HG03521 (cell line): Measurements from ENCODE around the gene PRICKLE2.

ENCODE experiments used
- ATAC-seq: cut with Tn5 transposase; IDR thresholded peaks from one replicate; pipeline ENCODE4 v1.9.1; 2021; ENCODE audit warnings: mild to moderate bottlenecking, moderate library complexity; ENCODE audit not compliant: unreplicated experiment

PRICKLE2 gene

DNA sequence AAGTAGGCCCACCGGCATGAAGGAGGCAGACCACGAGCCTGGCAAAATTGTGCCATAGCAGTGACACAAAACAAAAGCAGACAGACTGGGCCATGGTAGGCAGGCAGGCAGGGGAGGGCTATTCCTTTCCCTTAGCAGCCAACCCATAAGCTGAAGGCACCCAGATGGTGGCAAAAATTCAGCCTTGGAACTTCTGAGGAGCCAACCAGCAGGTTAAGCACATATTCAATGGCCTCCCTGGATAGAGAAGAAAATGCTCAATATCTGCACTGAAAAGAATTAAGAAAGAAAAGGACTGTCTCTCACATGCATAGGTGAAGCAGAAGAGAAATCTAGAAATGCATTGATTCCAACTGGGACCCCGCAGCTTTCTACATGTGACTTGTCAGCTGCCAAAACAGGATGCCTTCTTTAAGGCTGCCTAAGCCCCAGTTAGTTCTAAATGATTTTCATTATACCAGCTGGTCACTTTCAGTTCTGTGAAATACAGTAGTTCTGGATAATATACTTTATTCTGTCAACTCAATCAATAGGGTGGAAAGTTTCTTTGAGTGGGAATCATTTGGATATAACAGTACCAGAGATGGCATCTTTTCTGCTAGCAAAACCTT lies 2.7 kb downstream of the PRICKLE2 start:
- no peak for ATAC-seq

DNA sequence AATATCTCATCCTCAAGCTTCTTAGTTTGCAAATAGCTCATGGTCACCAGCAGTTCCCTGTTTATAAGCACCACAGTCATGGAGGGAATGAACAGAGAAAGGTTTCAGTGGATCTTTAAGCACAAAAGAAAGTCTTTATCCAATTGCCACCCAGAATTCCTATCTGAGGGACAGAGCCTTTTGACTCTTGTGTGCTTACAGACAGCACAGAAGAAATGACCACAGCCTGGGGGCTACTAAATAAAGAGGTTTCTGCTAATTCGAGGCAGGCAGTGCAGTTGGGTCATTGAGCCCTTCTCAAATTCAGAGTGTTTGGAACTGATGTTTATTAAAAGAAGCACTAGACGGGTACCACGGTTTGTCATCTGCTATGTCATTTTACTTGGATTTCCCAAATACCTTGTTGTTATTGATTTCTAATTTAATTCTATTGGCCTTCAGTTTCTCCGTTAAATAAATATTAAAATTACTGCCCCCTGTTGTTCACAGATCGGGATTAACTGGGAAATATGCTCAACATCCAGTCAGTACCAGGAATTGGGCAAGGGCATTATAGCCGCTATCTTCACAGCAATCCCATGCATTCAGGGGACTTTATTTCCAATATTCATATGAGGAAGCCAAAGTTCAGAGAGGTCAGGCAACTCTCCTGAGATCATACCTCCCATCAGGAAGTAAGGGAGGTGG lies 3.6 kb downstream of the PRICKLE2 start:
- no peak for ATAC-seq

DNA sequence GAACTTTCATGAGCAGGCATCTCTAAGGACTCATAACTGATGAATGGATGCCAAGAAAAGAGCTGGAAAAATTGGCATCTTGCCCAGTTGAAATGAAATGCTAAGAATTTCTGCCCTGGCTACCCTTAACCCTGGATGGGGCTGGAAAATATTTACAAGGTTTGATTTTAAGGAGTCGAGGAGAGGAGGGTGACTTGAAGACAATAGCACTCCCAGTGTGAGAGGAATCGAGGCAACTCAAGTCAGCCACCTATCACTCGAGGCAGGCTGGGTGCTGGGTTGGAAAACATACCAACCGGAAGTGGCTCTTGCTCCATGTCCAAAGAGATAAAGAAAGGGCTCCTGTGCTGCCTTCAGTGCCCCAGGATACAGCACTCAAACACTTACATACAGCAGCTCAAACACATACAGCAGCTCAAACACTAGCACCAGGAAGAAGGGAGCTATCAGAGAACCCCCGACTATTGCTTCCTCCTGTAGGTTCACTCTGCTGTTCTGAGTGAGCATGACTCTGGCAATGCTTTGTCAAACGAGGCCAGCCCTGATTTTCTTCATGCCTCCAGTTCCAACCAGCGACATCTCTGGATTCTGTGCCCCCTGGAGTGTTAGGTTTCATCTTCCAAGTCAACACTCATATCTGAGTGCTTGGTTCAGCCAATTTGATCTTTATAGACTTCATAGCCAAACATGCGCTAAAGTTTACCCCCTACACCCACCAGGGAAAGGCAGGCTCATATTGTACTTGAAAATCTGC lies 4.9 kb downstream of the PRICKLE2 start:
- no peak for ATAC-seq

DNA sequence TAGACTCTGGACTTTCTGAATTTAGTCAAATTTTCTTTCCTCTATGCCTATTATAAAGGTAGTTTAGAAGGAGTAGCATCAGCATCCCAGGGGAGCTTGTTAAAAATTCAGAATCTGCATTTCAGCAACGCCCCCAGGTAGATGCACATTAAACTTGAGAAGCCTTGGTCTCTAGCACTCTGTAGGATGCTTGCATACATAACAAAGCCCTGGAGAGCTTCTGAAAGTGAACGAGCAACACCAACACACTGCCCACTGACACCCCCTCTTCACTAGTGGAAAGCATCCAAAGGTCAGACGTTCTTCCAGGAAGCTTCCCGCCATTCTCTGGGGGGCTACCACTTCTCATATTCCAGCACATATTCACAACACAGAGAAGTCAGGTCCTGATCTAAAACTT lies 6.5 kb downstream of the PRICKLE2 start:
- no peak for ATAC-seq

DNA sequence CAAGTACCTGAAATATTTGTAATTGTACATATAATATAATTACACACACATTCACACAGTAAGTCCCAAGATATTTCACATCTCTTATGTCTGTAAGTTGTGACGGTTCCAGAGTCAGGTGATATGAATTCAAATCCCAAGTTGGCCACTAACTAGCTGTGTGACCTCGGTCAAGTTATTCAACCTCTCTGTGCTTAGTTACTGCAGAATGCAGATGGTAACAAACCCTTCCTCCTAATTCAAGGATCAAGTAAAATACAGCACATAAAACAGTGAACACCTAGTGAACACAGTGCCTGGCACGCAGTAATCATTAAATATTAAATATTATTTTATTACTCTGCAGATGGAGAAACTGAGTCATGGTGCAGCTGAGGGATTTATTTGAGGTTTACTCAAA lies 6.9 kb downstream of the PRICKLE2 start:
- no peak for ATAC-seq

DNA sequence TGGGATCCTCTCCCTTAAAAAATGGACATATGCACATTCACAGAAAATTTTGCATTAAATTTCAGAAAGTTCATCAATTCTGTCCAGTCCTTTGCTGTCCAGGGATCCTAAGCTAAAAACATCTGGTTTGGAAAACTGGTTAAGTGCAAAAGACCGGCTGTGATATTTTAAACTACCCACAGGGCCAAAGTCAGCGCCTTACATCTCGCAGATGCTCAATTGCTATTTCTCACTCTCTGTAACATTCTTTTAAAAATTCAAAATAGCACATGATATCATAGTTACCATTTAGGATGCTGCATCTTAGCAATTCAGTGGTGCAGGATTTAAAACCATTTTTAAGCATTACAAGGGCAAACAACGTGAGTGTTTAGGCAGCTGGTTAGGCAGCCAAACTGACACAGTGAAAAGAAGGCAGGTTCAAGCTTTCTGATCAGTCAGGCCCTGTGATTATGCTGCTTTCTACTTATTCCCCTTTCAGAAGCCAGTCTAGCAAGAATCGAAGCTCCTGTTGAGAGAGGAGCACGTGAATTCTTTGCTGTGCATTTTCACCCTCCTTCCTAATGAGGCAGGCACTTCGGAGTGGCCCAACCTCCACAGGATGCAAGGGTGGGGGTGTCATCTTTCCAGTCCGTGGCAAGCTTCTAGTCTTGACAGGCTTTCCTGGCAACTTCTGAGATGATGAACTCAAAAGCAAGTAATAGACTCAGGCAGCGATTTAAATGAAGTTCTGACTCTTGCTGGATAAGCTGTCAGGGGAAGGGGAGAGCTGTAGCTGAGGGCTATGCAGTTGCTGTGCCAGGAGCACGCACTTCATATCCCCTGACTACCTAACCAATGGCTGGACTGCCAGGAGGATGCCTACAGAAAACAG lies 8.8 kb downstream of the PRICKLE2 start:
- no peak for ATAC-seq

DNA sequence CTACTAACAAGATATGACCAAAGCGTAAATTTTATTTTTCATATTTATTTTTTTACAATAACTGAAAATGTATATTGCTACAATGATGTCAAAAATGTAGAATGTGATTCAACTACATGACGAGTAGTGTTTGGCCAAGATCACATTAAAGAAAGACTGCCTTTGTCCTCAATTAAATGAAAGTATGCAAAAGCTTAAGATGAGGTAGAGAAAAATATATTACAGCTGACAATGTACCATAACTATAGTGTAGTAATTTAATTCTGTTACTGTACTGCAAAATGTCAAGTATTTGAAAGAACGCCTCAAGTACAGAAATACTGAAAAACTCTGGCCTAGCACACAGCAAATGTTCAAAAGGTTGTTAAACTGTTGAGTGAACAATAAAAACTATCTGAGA lies 9.7 kb downstream of the PRICKLE2 start:
- ATAC-seq = no peak

DNA sequence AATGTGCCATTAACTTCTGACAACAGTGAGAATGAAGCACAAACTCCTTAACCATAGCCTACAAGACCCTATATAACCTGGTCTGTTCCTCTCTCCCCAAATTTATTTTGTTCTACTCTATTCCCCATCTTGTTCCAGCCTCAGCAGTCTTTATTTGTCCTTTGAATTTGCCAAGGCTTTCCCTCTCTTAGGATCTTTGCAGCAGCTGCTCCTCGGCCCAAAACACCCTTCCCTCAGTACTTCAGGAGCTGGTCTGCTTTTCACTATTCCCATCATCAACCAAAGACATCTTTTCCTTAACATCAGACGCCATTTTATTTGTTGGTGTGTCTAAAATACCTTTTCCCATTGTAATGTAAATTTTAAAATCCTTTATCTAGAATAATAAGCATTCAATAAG lies 10.2 kb downstream of the PRICKLE2 start:
- no peak for ATAC-seq

DNA sequence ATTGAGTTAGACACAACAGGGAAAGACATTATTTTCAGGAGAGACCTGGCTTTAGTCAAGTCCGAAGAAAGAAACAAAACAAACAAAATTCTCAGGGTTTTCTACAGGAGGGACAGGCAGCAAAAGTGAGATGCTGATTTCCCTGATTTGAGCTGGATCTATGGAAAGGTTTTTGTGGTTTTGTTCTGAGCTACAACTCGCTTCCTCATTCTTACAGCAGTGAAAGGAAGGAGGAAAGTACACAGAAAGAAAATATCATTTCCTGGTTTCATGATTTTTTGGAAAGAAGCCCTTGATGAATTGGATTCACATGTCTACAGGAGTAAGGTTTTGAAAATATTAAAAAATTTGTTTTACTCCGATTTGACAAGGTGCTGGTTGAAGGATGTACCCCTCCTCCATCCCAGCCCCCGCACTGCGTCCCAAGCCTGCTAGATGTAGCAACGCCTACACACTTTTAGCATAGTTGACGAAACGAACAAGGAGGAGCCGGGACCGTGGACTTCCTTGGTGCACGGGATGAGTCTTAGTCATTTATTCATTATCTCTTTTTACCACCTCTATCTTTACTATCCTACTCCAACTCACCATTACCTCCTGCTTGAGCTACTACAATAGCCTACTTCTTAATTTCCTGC lies 10.8 kb downstream of the PRICKLE2 start:
- no peak for ATAC-seq

DNA sequence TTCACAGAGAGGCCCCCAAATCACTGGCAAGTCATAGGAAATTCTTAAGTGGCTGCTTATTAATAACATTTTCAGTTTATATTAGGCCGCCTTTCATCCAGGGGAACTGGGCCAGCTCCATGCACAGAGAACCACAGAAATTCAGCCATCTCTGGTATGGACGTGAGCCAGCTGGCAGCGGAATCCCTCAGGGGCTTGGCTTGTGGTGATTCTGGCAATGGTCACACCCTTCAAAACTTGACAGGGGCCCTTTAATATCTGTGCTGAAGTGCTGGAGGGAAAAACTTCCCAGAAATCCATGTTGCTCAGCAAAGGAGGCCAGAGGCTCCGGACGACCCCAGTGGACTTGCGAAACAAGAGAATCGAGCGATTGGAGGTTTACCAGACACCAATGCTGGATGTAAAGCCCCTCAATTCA lies 11.3 kb downstream of the PRICKLE2 start:
- ATAC-seq = no peak

DNA sequence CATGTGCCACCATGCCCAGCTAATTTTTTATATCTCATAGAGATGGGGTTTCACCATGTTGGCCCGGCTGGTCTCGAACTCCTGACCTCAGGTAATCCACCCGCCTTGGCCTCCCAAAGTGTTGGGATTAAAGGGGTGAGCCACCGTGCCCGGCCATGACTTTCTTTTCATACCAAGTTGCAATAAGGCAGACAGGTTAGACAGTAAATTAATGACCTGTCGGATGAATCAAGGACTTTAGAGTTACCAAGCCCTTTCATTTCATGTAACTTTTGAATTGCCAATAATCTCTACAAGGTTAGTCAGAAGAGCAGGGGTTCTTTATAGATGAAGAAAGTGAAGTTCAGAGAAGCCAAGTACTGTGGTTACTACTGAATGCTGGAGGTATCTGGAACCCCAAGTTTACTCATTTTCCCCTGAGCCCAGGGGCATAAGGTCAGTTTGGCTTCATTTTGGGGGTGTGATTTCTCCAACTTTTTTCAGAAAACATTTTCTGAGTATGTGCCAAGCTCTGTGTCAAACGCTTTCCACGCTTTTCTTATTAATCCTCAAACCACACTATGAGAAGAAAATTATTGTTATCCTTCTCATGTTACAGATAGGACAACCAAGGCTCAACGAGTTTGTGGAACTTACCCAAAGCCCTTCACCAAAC lies 11.9 kb downstream of the PRICKLE2 start:
- ATAC-seq = no peak

DNA sequence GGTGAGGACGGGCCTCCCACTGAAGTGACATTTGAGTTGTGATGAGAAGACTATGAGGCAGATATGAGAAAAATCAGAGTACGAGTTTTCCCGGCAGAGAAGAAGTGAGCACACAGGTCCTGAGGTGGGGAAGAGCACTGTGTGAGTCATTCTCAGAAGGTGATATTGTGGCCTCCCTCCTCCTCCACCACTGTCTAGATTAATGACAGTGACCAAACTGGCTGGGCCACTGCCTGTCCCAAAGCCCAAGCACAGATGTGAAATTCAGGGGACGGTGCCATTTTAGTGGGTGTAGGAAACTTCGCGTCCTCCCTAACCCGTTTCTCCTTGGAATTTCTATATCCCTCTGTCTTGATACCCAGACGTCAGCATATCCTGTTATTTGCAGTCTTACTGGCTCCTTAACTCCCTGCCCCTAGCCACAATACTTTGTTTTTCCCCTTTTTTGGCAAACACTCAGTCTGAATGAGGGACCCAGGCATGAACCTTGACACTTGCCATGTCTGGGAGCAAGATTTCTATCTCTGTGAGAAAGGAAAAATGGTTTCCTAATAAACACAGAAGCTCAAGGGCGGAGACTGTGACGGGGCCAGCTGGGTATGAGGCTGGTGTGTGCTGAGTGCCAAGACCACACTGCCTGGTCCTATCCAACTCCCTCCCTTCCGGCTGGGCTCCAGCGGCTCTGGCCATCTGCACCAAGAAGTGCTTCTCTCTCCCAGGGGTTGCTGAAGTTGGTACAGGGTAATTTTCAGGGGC lies 15.2 kb downstream of the PRICKLE2 start:
- ATAC-seq = no peak

DNA sequence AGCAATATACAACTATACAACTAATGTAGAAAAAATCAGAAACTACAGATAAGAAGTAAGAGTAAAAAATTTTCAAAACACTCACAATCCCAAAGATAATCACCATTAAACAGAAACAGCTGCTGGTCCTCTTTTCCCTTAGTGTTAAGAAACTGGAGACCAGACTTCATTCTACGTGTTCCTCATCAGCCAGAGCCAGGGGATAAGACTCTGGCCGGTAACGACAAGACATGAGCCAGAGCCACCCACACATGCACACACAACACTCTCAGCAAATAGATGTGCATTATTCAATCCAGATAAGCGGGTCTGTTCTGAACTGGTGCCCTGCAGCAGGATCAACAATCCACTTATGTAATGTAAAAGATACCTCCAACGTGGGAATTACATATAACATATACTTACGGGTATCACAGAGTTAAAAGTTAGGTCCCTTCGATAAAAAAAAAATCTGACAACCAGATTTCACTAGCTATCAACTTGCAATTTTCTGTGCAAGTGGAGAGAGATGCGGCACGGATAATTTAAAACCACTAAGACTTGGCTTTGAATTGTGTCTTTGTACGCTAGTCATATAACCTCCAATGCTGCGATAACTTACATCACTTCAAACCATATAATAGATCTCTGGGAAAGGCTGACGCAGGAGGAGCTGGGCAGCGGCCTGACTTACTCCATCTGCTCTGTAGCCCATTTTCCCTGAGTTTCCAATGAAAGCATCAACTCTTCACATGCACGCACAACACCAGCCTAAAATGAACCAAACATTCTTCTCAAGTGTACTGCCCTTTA lies 17.8 kb downstream of the PRICKLE2 start:
- ATAC-seq = no peak

DNA sequence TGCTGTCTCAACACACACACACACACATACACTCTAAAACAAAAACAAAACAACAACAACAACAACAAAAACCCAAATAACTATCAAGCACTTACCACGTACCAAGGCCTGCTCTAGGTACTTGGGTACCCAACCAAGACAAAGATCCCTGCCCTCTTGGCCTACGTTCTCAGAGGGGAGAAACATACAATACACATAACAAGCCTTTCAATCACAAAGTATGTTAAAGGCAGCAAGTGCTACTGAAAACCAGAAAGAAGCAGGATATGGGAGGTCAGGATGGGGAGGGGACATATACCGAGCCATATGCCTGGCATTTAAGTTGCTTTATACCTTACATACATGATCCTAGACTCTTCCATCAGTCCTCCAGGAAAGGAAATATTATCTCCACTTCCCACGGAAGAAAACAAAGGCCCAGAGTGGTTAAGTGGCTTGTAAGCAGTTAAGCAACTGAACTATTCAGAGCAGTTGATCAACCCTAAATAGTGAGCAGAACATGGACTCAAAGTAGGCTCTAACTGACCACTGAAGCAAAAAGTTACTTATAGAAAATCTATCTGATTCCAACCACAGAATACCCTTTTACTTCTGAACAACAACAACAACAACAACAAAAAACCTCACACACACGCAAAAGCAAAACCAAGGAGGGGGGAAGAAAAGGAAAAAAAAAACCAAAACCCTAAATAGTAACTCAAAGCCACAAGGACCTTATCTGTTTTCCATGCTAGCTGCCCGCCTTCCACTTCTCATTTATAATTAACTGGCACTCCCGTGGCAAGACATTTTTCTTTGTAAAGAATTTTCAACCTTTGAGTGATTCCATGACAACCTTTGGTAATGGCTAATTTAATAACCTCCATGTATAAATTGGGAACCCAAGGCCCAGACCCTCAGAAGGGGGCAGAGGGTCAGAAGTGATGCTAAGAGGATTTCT lies 21.0 kb downstream of the PRICKLE2 start:
- ATAC-seq = no peak

DNA sequence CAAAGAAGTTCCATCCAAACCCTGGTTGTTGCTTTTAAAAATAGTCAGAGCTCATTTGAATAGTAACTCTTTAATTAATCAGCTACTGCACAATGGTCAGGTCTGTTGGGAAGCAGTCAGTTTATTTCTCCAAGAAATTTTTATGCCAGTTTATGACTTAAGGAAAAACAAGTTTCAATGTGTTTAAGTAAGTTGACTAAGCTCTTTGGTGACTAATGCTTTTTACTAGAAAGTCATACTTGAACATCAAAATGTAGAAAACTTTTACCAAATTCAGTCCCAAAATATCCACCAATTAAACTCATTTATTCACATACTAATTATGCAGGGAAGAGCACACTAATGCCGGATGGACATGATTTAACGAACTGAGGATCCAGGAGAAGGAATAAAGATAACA lies 22.1 kb downstream of the PRICKLE2 start:
- ATAC-seq = no peak

DNA sequence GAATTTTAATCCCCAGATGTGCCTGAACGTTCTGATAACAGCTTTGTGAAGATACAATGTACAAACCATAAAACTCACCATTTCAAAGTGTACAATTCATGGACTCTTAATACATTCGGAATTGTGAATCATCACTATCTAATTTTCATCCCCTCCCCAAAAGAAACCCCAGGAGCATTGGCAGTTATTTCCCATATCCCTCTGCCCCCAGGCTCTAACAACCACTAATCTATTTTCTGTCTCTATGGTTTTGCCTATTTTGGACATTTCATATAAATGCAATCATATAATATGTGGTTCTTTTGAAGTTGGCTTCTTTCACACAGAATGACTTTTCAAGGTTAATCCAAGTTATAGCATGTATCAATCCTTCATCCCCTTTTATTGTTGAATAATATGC lies 25.3 kb downstream of the PRICKLE2 start:
- no peak for ATAC-seq

DNA sequence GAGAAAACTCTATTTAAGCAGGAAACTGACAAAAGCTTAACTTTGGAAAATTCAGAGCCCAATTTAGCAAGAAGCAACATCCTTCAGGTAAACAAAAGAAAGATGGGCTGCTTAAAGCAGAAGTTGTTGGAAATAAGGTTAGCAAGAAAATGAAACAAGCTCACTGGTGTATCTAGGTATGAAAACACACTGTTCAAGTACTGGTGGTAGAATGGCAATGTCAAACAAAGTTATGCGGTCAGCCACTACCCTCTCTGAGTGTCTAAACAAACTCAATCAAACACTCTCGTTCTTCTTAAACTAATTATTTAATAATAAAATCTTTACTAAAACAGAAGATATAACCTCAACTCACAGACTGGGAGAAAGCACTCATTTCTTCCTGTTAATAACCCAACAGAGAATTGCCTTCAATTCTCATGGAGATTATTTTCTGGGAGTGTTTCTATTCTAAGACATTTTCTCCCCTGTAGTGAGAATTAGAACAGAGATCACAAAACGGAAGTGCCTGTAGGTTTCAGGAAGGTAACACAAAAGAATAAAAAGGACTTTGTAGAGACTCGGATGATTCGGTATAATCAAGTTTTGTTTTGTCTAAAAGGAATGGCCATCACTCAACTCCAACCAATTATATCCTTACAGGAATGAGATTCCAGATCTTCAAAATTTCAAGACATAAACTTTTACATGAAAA lies 28.9 kb downstream of the PRICKLE2 start:
- no peak for ATAC-seq
